Aorta (tissue), 5 donors: ENCODE results near the gene GABRR3. TPM values are rescaled to one million over a fixed set of nuclear protein-coding genes. Genes with fewer than 3 reads are reported as not detected.

Experiments used
- ATAC-seq: fragments of 200-7000 bp; cut with Tn5 transposase; one replicate; pipeline ENCODE4 v1.9.1; 2022; ENCODE audit warnings: moderate library complexity; ENCODE audit not compliant: low FRiP score
- DNase-seq, 2 donors: peaks; one replicate each; pipeline ENCODE4 v3.0.0-alpha.2; 2020
- H3K27ac ChIP-seq, 2 donors: one replicate each; pipeline ENCODE4 v1.5.1; 2013; ENCODE audit warnings: low read length in 2 of 2, mild to moderate bottlenecking in 2 of 2, moderate library complexity in 2 of 2, control low read depth in 1 of 2, inconsistent platforms in 1 of 2, low read depth in 1 of 2
- H3K27me3 ChIP-seq, 2 donors: one replicate each; pipeline ENCODE4 v1.6.1; 2013; ENCODE audit warnings: control low read depth in 1 of 2, low read length in 1 of 2, mild to moderate bottlenecking in 1 of 2, moderate library complexity in 1 of 2; ENCODE audit not compliant: insufficient read depth in 2 of 2, control insufficient read depth in 1 of 2
- H3K36me3 ChIP-seq, 2 donors: one replicate each; pipeline ENCODE4 v1.6.1; 2013; ENCODE audit warnings: control low read depth in 1 of 2, low read length in 1 of 2, mild to moderate bottlenecking in 1 of 2; ENCODE audit not compliant: insufficient read depth in 2 of 2, control insufficient read depth in 1 of 2
- H3K4me1 ChIP-seq, 2 donors: one replicate each; pipeline ENCODE4 v1.6.1; 2013; ENCODE audit warnings: low read length in 2 of 2, control low read depth in 1 of 2, mild to moderate bottlenecking in 1 of 2, moderate library complexity in 1 of 2; ENCODE audit not compliant: insufficient read depth in 2 of 2, control insufficient read depth in 1 of 2
- H3K4me3 ChIP-seq, 2 donors: one replicate each; pipeline ENCODE4 v1.5.1; 2013; ENCODE audit warnings: low read length in 2 of 2, control low read depth in 1 of 2, mild to moderate bottlenecking in 1 of 2
- H3K9me3 ChIP-seq: one replicate; pipeline ENCODE4 v1.6.1; 2013; ENCODE audit warnings: mild to moderate bottlenecking, low read length; ENCODE audit not compliant: control insufficient read depth
- WGBS, 2 donors: extraction: QIAGEN DNeasy Blood & Tissue Kit; methylation state at CpG; one replicate each; pipeline ENCODE4 v1.1.7; 2013; 5-methylcytosine and 5-hydroxymethylcytosine counted together
- intact Hi-C, 2 donors: fragments of 100-400 bp; cut with DNase I; formaldehyde crosslinking; loops; one replicate each; pipeline versions ENCODE4 v1.14.2 to v1.15.0; 2022
- polyA plus RNA-seq, 2 donors: library from polyadenylated mRNA; stranded (reverse); fragments of 200-250 nt; gene quantifications; one replicate each; pipeline ENCODE4 v1.2.3, GENCODE V29; 2013
- total RNA-seq, 2 donors: library from RNA; stranded (reverse); fragmentation: NEBNext Ultra II Directional; extraction: Animal tissue kit (Norgen Biotek cat#: 25700); gene quantifications; one replicate each; pipeline ENCODE4 v1.2.1, GENCODE V29; 2021
- donor health status: healthy with polysubstance abuse.
- donor health status: Bipolar disorder and iron deficiency.
- donor health status: DM: no; HTN: no; CAD: no.
- donor health status: DM: no; HTN: no; CAD: no.
- donor health status: DM: yes; HTN: yes; CAD: no.

The GABRR3 gene
- total and polyA plus RNA-seq, 4 donors, result not detected

GRCh38 chr3:97959872-97960271, 75.2 kb downstream of the GABRR3 start:
- peaks cover 0 to 2% of the 10 kb centered on the region in 2 donors for H3K36me3 ChIP-seq
- H3K27ac ChIP-seq, result no peak overlapping the region
- ATAC-seq (no peak), DNase-seq (no peak)
- WGBS, 2 donors, result 96% methylated on average over 5 of the region's 5 CpGs
- H3K4me3 ChIP-seq, result no peak overlapping the region
- no peaks in the 10 kb centered on the region for H3K9me3 ChIP-seq
- no peaks in the 10 kb centered on the region for H3K27me3 ChIP-seq
- no peaks in the 10 kb centered on the region for H3K4me1 ChIP-seq
- intact Hi-C loops, result no loop called here

GRCh38 chr3:97958796-97959195, 76.3 kb downstream of the GABRR3 start:
- no peak overlapping the region for H3K27ac ChIP-seq
- H3K9me3 ChIP-seq, result no peaks in the 10 kb centered on the region
- H3K27me3 ChIP-seq, result no peaks in the 10 kb centered on the region
- H3K36me3 ChIP-seq, result peaks cover 0 to 2% of the 10 kb centered on the region in 2 donors
- DNase-seq (no peak), ATAC-seq (no peak)
- WGBS, 2 donors, result 94 to 96% methylated on average over 9 of the region's 9 CpGs
- no peaks in the 10 kb centered on the region for H3K4me1 ChIP-seq
- intact Hi-C loops, result no loop called here
- no peak overlapping the region for H3K4me3 ChIP-seq

- no peak overlapping the region for H3K4me3 ChIP-seq
- no peaks in the 10 kb centered on the region for H3K4me1 ChIP-seq
- H3K27me3 ChIP-seq, result no peaks in the 10 kb centered on the region
- 65 to 73% methylated on average over 2 of the region's 2 CpGs for WGBS, 2 donors
- H3K9me3 ChIP-seq, result no peaks in the 10 kb centered on the region
- H3K27ac ChIP-seq, result no peak overlapping the region
- no peak for ATAC-seq
- no peak for DNase-seq
- peaks cover 0 to 2% of the 10 kb centered on the region in 2 donors for H3K36me3 ChIP-seq
- intact Hi-C loops, result no loop called here
Measured at GRCh38 chr3:97958396-97958795, 76.7 kb downstream of the GABRR3 start.

- intact Hi-C loops, result no loop called here
- Histone ChIP-seq H3K4me3 (no peak overlapping the region), H3K27me3 (no peaks in the 10 kb centered on the region), H3K4me1 (no peaks in the 10 kb centered on the region), H3K36me3 (peaks cover 0 to 2% of the 10 kb centered on the region in 2 donors), H3K27ac (peak overlapping the region in 1 of 2 donors; percentile 7), H3K9me3 (no peaks in the 10 kb centered on the region)
- ATAC-seq, result no peak
- 82 to 87% methylated on average over 8 of the region's 8 CpGs for WGBS, 2 donors
- DNase-seq, result no peak
Measured at GRCh38 chr3:97957617-97958311, 77.4 kb downstream of the GABRR3 start.

- Histone ChIP-seq H3K9me3 (no peaks in the 10 kb centered on the region), H3K27me3 (no peaks in the 10 kb centered on the region), H3K4me3 (no peak overlapping the region), H3K27ac (no peak overlapping the region), H3K36me3 (peaks cover 4% of the 10 kb centered on the region in 2 donors), H3K4me1 (no peaks in the 10 kb centered on the region)
- intact Hi-C loops, result no loop called here
- ATAC-seq, result no peak
- DNase-seq, result no peak
- 70 to 84% methylated on average over 3 of the region's 3 CpGs for WGBS, 2 donors
Measured at GRCh38 chr3:97956051-97956450, 79.1 kb downstream of the GABRR3 start.

- WGBS, 2 donors, result 72 to 81% methylated on average over 9 of the region's 9 CpGs
Measured at GRCh38 chr3:97954228-97954827, 80.8 kb downstream of the GABRR3 start.

GRCh38 chr3:97952872-97953271, 82.2 kb downstream of the GABRR3 start:
- H3K9me3 ChIP-seq, result no peaks in the 10 kb centered on the region
- no peak overlapping the region for H3K27ac ChIP-seq
- no peak for DNase-seq
- no peak for ATAC-seq
- 94 to 100% methylated on average over 1 of the region's 1 CpG for WGBS, 2 donors
- no peaks in the 10 kb centered on the region for H3K27me3 ChIP-seq
- H3K4me1 ChIP-seq, result no peaks in the 10 kb centered on the region
- peaks cover 4 to 11% of the 10 kb centered on the region in 2 donors for H3K36me3 ChIP-seq
- no peak overlapping the region for H3K4me3 ChIP-seq
- intact Hi-C loops, result no loop called here

More at GRCh38 chr3:97954228-97954827, 80.8 kb downstream of the GABRR3 start:
- Histone ChIP-seq H3K27ac (no peak overlapping the region), H3K9me3 (no peaks in the 10 kb centered on the region), H3K4me3 (no peak overlapping the region), H3K4me1 (no peaks in the 10 kb centered on the region), H3K27me3 (no peaks in the 10 kb centered on the region), H3K36me3 (peaks cover 4 to 6% of the 10 kb centered on the region in 2 donors)
- ATAC-seq (no peak), DNase-seq (no peak)
- intact Hi-C loops, result no loop called here

GRCh38 chr3:97952280-97952679, 82.8 kb downstream of the GABRR3 start:
- intact Hi-C loops, result no loop called here
- WGBS, 2 donors, result 88 to 95% methylated on average over 3 of the region's 3 CpGs
- peak; percentile 58 to 82 for DNase-seq
- Histone ChIP-seq H3K27me3 (no peaks in the 10 kb centered on the region), H3K9me3 (no peaks in the 10 kb centered on the region), H3K27ac (no peak overlapping the region), H3K36me3 (peaks cover 5 to 9% of the 10 kb centered on the region in 2 donors), H3K4me1 (no peaks in the 10 kb centered on the region), H3K4me3 (no peak overlapping the region)
- ATAC-seq, result no peak

- 89 to 94% methylated on average over 3 of the region's 3 CpGs for WGBS, 2 donors
- Histone ChIP-seq H3K9me3 (no peaks in the 10 kb centered on the region), H3K27ac (no peak overlapping the region), H3K4me3 (no peak overlapping the region), H3K4me1 (no peaks in the 10 kb centered on the region), H3K36me3 (peaks cover 9 to 13% of the 10 kb centered on the region in 2 donors), H3K27me3 (no peaks in the 10 kb centered on the region)
- DNase-seq (no peak), ATAC-seq (no peak)
- intact Hi-C loops, result no loop called here
Measured at GRCh38 chr3:97950360-97950759, 84.8 kb downstream of the GABRR3 start.
